Ammon's horn (tissue), 1 donor: ENCODE measurements around the gene CASP4.
"Not testable (repeated sequence)": the region's sequence is repeated elsewhere in the genome, so short reads cannot be mapped to it uniquely, and the experiment has no call there.

Source experiments
- DNase-seq: peaks from one replicate; pipeline ENCODE4 v3.0.0-alpha.2; 2016; ENCODE audit warnings: low spot score

Gene CASP4

GRCh38 chr11:104968355-104968855 is at the start of gene CASP4:
Gene CASP4 (minus strand): TSS chr11:104968574. CDS start chr11:104968525, 49 bp downstream.
- peak; percentile 17 for DNase-seq

GRCh38 chr11:105007463-105007862 is 39.1 kb upstream of the CASP4 start:
- DNase-seq = no peak

GRCh38 chr11:105005451-105005845 is 37.1 kb upstream of the CASP4 start:
- DNase-seq = no peak

- no peak for DNase-seq
These were observed 35.6 kb upstream of the CASP4 start for GRCh38 chr11:105004021-105004420.

GRCh38 chr11:105003151-105003550 is 34.8 kb upstream of the CASP4 start:
- DNase-seq = no peak

GRCh38 chr11:105000797-105001196 is 32.4 kb upstream of the CASP4 start:
- DNase-seq = peak; percentile 6

GRCh38 chr11:105000167-105000566 is 31.8 kb upstream of the CASP4 start:
- no peak for DNase-seq

- DNase-seq = no peak
These were observed 31.3 kb upstream of the CASP4 start for GRCh38 chr11:104999721-105000120.

GRCh38 chr11:104997288-104997687 is 28.9 kb upstream of the CASP4 start:
- DNase-seq = no peak

GRCh38 chr11:104995001-104995408 is 26.6 kb upstream of the CASP4 start:
- DNase-seq = no peak

GRCh38 chr11:104992781-104993180 is 24.4 kb upstream of the CASP4 start:
- no peak for DNase-seq

- DNase-seq = no peak
These were observed 23.6 kb upstream of the CASP4 start for GRCh38 chr11:104991994-104992393.

GRCh38 chr11:104984808-104985207 is 16.4 kb upstream of the CASP4 start:
- no peak for DNase-seq

GRCh38 chr11:104979839-104980238 is 11.5 kb upstream of the CASP4 start:
- DNase-seq = no peak

- no peak for DNase-seq
These were observed 5.2 kb upstream of the CASP4 start for GRCh38 chr11:104973616-104974015.

GRCh38 chr11:104972924-104973323 is 4.5 kb upstream of the CASP4 start:
- not testable (repeated sequence) for DNase-seq

GRCh38 chr11:104970756-104971155 is 2.4 kb upstream of the CASP4 start:
- no peak for DNase-seq

GRCh38 chr11:104968856-104969776 is 742 bp upstream of the CASP4 start:
- DNase-seq = no peak

GRCh38 chr11:104967534-104968354 is 630 bp downstream of the CASP4 start:
- DNase-seq = no peak

GRCh38 chr11:104965735-104966134 is 2.6 kb downstream of the CASP4 start:
- no peak for DNase-seq

- DNase-seq = no peak
These were observed 4.1 kb downstream of the CASP4 start for GRCh38 chr11:104964247-104964646.

GRCh38 chr11:104962852-104963251 is 5.5 kb downstream of the CASP4 start:
- no peak for DNase-seq

GRCh38 chr11:104957280-104957679 is 11.1 kb downstream of the CASP4 start:
- no peak for DNase-seq
